ENCODE measurements around the gene HECW1. TPM values are rescaled to one million over a fixed set of nuclear protein-coding genes. Genes with fewer than 3 reads are reported as not detected.

The HECW1 gene
- total and polyA plus RNA-seq, 10 of the 15 experiments (the other 5 are each of a cell fraction or from before 2014, with no cell fraction given) = under 0.01 to 0.31 (median 0.04) TPM; not detected in 3

DNA sequence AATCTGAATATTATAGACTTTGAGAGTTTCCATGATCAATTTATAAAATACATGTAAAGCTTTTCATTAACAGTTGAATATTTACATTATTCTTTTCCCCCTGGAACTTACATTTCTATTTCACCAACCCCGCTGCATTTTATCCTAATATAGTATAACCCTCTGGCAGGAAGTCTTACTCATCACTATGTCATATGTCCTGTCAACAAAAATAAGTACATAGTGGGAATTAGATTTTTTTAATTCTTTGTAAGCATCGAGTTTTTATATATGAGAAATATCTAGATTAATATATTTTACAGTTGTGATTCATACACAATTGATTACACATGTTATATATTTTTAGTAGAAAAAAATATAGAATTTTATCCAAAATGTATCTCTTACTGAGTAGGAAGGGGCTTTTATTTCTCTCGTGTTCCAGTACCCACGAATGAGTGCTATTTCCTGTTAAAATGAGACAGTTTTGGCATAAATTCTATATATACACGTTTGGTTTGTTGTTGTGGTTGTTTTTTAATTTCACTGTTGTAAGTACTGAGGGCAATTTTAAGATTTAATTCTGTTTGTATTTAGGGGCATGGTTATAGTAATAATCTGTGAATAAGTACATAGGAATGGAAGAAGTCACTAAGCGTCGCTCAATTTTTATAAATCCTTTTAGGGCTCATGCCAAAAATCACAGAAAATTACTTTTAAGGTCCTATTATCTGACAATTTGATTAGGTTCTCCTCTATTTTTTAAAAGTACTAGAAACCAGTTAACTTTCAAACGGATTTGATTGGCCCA lies 87.1 kb downstream of the HECW1 start:
- POLR2A ChIA-PET = no interaction called here
- Histone ChIP-seq H3K36me3 (ENCODE audit: control insufficient read depth in 2 of 2, insufficient read depth in 2 of 2, low read length in 1 of 2) (no peaks in the 10 kb centered on the region), H3K79me2 (ENCODE audit: control insufficient read depth, insufficient read depth, low read length) (no peaks in the 10 kb centered on the region), H3K27ac (ENCODE audit: control insufficient read depth, insufficient read depth) (no peak overlapping the region), H3K4me2 (ENCODE audit: control insufficient read depth, insufficient read depth) (no peak overlapping the region), H2AFZ (ENCODE audit: control insufficient read depth, low read depth, low read length) (no peak overlapping the region), H3K9ac (ENCODE audit: control insufficient read depth, insufficient read depth, low read length) (no peak overlapping the region), H3K9me3 (replicated peaks; ENCODE audit: control insufficient read depth, insufficient read depth, low read length) (no peaks in the 10 kb centered on the region), H3K4me3 (no peak overlapping the region), H3K4me1 (ENCODE audit: control insufficient read depth, insufficient read depth, low read length) (no peaks in the 10 kb centered on the region), H4K20me1 (ENCODE audit: control insufficient read depth, insufficient read depth) (no peaks in the 10 kb centered on the region), H3K27me3 (replicated peaks in 1 of 2; ENCODE audit: control insufficient read depth in 2 of 2, insufficient read depth in 2 of 2, low read length in 1 of 2) (no peaks in the 10 kb centered on the region; a peak in 1 of 4 replicates)
- BruUV-seq (replicated peaks) = no TSS peak
- CTCF ChIA-PET = interaction anchor here (0.8 kb wide), 1 partner anchor 13 kb away, joined by 3 read pairs; no protein-coding TSS in a partner anchor
- SMC1A ChIA-PET (ENCODE audit: uncharacterized antibody, unreplicated experiment) = no interaction called here
- intact Hi-C loops (cut with micrococcal nuclease; ENCODE audit: unreplicated experiment) (no loop called here), in situ Hi-C loops (cut with MboI) (no loop called here)
- RAD21 ChIA-PET (ENCODE audit: unreplicated experiment) = no interaction called here
- TF ChIP-seq PAX8 (IDR thresholded peaks at IDR 0.05) (no peak), HDGF (IDR thresholded peaks at IDR 0.05) (no peak)
- WGBS (ENCODE audit: insufficient coverage, insufficient replicate concordance, low lambda C conversion rate, missing lambda C conversion rate) = 25% methylated on average over 8 of the region's 8 CpGs
- ATAC-seq (no peak), DNase-seq (ENCODE audit: low read depth, low spot score) (no peak), FAIRE-seq (no peak)

DNA sequence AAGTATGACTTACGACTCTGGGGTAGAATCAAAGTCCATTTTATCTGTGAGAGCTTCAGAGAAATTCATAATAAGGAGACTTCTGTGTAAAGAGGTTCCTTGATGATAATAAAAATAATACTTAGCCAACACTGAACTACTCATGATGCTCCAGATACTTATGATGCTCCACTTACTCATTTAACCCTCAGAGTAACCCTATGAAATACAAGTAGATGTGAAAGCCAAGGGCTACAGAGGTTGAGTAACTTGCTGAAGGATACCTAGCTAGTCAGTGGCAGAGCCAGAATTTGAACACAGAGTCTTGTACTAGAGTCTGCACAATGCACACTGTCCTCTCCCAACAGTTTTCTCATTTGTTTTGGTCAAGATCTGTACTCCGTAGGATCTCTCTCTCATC lies 89.5 kb downstream of the HECW1 start:
- ATAC-seq (no peak), DNase-seq (ENCODE audit: low read depth, low spot score) (no peak), FAIRE-seq (no peak)
- intact Hi-C loops (cut with micrococcal nuclease; ENCODE audit: unreplicated experiment) (no loop called here), in situ Hi-C loops (cut with MboI) (no loop called here)
- Histone ChIP-seq H2AFZ (ENCODE audit: control insufficient read depth, low read depth, low read length) (no peak overlapping the region), H3K27me3 (replicated peaks in 1 of 2; ENCODE audit: control insufficient read depth in 2 of 2, insufficient read depth in 2 of 2, low read length in 1 of 2) (no peaks in the 10 kb centered on the region), H3K4me3 (no peak overlapping the region), H3K36me3 (ENCODE audit: control insufficient read depth in 2 of 2, insufficient read depth in 2 of 2, low read length in 1 of 2) (no peaks in the 10 kb centered on the region), H3K9ac (ENCODE audit: control insufficient read depth, insufficient read depth, low read length) (no peak overlapping the region), H3K4me2 (ENCODE audit: control insufficient read depth, insufficient read depth) (no peak overlapping the region), H3K4me1 (ENCODE audit: control insufficient read depth, insufficient read depth, low read length) (no peaks in the 10 kb centered on the region), H3K27ac (ENCODE audit: control insufficient read depth, insufficient read depth) (no peak overlapping the region), H4K20me1 (ENCODE audit: control insufficient read depth, insufficient read depth) (no peaks in the 10 kb centered on the region), H3K79me2 (ENCODE audit: control insufficient read depth, insufficient read depth, low read length) (no peaks in the 10 kb centered on the region), H3K9me3 (replicated peaks; ENCODE audit: control insufficient read depth, insufficient read depth, low read length) (no peaks in the 10 kb centered on the region)
- ChIA-PET POLR2A (no interaction called here), CTCF (no interaction called here), RAD21 (ENCODE audit: unreplicated experiment) (no interaction called here), SMC1A (ENCODE audit: uncharacterized antibody, unreplicated experiment) (no interaction called here)
- no TSS peak for BruUV-seq (replicated peaks)
- 0% methylated on average over 2 of the region's 2 CpGs for WGBS (ENCODE audit: insufficient coverage, insufficient replicate concordance, low lambda C conversion rate, missing lambda C conversion rate)
- TF ChIP-seq STAT3 (IDR thresholded peaks at IDR 0.05; ENCODE audit: low read depth, low read length) = no peak
- TF ChIP-seq SP1 (IDR thresholded peaks at IDR 0.05; ENCODE audit: low read depth, low read length) = no peak
- TF ChIP-seq, protein P1, sequence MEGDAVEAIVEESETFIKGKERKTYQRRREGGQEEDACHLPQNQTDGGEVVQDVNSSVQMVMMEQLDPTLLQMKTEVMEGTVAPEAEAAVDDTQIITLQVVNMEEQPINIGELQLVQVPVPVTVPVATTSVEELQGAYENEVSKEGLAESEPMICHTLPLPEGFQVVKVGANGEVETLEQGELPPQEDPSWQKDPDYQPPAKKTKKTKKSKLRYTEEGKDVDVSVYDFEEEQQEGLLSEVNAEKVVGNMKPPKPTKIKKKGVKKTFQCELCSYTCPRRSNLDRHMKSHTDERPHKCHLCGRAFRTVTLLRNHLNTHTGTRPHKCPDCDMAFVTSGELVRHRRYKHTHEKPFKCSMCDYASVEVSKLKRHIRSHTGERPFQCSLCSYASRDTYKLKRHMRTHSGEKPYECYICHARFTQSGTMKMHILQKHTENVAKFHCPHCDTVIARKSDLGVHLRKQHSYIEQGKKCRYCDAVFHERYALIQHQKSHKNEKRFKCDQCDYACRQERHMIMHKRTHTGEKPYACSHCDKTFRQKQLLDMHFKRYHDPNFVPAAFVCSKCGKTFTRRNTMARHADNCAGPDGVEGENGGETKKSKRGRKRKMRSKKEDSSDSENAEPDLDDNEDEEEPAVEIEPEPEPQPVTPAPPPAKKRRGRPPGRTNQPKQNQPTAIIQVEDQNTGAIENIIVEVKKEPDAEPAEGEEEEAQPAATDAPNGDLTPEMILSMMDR (IDR thresholded peaks at IDR 0.05 in 2 of 3, conservative IDR thresholded peaks at IDR 0.05 in 1 of 3; ENCODE audit: control insufficient read depth in 2 of 3, extremely low read depth in 1 of 3, insufficient read depth in 1 of 3, low read depth in 3 of 3, low read length in 3 of 3) = no peak
- no peak for TF ChIP-seq TCF7 (IDR thresholded peaks at IDR 0.05; ENCODE audit: borderline replicate concordance)
- no peak for TF ChIP-seq IRF4 (IDR thresholded peaks at IDR 0.05; ENCODE audit: low read depth, low read length)
- TF ChIP-seq, protein P2, sequence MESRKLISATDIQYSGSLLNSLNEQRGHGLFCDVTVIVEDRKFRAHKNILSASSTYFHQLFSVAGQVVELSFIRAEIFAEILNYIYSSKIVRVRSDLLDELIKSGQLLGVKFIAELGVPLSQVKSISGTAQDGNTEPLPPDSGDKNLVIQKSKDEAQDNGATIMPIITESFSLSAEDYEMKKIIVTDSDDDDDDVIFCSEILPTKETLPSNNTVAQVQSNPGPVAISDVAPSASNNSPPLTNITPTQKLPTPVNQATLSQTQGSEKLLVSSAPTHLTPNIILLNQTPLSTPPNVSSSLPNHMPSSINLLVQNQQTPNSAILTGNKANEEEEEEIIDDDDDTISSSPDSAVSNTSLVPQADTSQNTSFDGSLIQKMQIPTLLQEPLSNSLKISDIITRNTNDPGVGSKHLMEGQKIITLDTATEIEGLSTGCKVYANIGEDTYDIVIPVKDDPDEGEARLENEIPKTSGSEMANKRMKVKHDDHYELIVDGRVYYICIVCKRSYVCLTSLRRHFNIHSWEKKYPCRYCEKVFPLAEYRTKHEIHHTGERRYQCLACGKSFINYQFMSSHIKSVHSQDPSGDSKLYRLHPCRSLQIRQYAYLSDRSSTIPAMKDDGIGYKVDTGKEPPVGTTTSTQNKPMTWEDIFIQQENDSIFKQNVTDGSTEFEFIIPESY (IDR thresholded peaks at IDR 0.05) = no peak
- no peak for TF ChIP-seq TBL1XR1 (IDR thresholded peaks at IDR 0.05; ENCODE audit: low read depth, low read length)
- TF ChIP-seq MYC (IDR thresholded peaks at IDR 0.05; ENCODE audit: insufficient read depth, insufficient read length, insufficient replicate concordance, low read length, severe bottlenecking) = no peak

All from GM12878 (cell line).